Gastrocnemius medialis (tissue), 4 donors: Measurements from ENCODE around the gene TTLL6.

Source experiments
- POLR2A ChIP-seq, 2 donors: fragments of 450-650 bp; IDR thresholded peaks; one replicate each; pipeline ENCODE4 v1.6.1; 2017; ENCODE audit warnings: antibody characterized with exemption in 2 of 2, mild to moderate bottlenecking in 2 of 2, moderate library complexity in 2 of 2
- TF ChIP-seq, protein P1 (sequence below), 5 experiments: fragments of 450-650 bp in 3 of 5; fragments of 200-600 bp in 2 of 5; sonication (generic) in 2 of 5; IDR thresholded peaks in 4 of 5; conservative IDR thresholded peaks in 1 of 5; 1 replicate in 4 of 5; 2 replicates in 1 of 5; pipeline ENCODE4 v1.5.1; 2016 to 2019; ENCODE audit warnings: antibody characterized with exemption in 5 of 5, mild to moderate bottlenecking in 3 of 5, moderate library complexity in 3 of 5

- TF ChIP-seq, protein P1, sequence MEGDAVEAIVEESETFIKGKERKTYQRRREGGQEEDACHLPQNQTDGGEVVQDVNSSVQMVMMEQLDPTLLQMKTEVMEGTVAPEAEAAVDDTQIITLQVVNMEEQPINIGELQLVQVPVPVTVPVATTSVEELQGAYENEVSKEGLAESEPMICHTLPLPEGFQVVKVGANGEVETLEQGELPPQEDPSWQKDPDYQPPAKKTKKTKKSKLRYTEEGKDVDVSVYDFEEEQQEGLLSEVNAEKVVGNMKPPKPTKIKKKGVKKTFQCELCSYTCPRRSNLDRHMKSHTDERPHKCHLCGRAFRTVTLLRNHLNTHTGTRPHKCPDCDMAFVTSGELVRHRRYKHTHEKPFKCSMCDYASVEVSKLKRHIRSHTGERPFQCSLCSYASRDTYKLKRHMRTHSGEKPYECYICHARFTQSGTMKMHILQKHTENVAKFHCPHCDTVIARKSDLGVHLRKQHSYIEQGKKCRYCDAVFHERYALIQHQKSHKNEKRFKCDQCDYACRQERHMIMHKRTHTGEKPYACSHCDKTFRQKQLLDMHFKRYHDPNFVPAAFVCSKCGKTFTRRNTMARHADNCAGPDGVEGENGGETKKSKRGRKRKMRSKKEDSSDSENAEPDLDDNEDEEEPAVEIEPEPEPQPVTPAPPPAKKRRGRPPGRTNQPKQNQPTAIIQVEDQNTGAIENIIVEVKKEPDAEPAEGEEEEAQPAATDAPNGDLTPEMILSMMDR (IDR thresholded peaks at IDR 0.05 in 4 of 5, conservative IDR thresholded peaks at IDR 0.05 in 1 of 5): no peak
- no peak for TF ChIP-seq POLR2A (IDR thresholded peaks at IDR 0.05)
Measured at GRCh38 chr17:48721009-48721402, 96.0 kb downstream of the TTLL6 start.
